Caco-2 (cell line): ENCODE results near the gene MR1. TPM values are rescaled to one million over a fixed set of nuclear protein-coding genes. Genes with fewer than 3 reads are reported as not detected.

Source experiments
- BruUV-seq: library from RNA; stranded (reverse); fragments of 400-500 nt; replicated peaks from 2 replicates; lab custom pipeline; 2021; lab: Mats Ljungman, UMichigan
- CTCF ChIA-PET: fragments of 300-600 bp; sonication (Branson Sonifier 250); formaldehyde crosslinking; loops from one replicate; lab custom pipeline; 2022; ENCODE audit warnings: antibody characterized with exemption; lab: Charles Lee
- POLR2A ChIA-PET: fragments of 300-600 bp; sonication (Branson Sonifier 250); formaldehyde crosslinking; loops from one replicate; lab custom pipeline; 2022; ENCODE audit warnings: antibody characterized with exemption; lab: Charles Lee
- DNase-seq, 2 experiments: peaks; one replicate each; pipeline versions ENCODE4 v3.0.0 to v3.0.0-alpha.2; 2020 to 2022
- H3K27me3 ChIP-seq: replicated peaks from 2 replicates; pipeline ENCODE4 v1.6.0; 2011; ENCODE audit warnings: low read length; ENCODE audit not compliant: control insufficient read depth, insufficient read depth
- H3K36me3 ChIP-seq: 2 replicates; pipeline ENCODE4 v1.5.1; 2011; ENCODE audit warnings: low read length; ENCODE audit not compliant: control insufficient read depth, insufficient read depth
- H3K4me1 ChIP-seq: fragments of 250-450 bp; sonication (Bioruptor Pico); 2 replicates; pipeline ENCODE4 v1.5.1; 2020; ENCODE audit warnings: mild to moderate bottlenecking
- H3K4me3 ChIP-seq: 2 replicates; pipeline ENCODE4 v1.5.1; 2011; ENCODE audit warnings: low read depth, mild to moderate bottlenecking, control low read depth, low read length
- H3K9me3 ChIP-seq: fragments of 250-450 bp; sonication (Bioruptor Pico); 2 replicates; pipeline ENCODE4 v1.5.1; 2020; ENCODE audit warnings: mild to moderate bottlenecking, moderate library complexity
- H3K27ac Mint-ChIP-seq: one replicate; pipeline ENCODE4 v1.8.0; 2022; ENCODE audit warnings: mixed read lengths; ENCODE audit not compliant: unreplicated experiment
- H3K27me3 Mint-ChIP-seq: one replicate; pipeline ENCODE4 v1.8.0; 2022; ENCODE audit warnings: mixed read lengths; ENCODE audit not compliant: insufficient read depth, unreplicated experiment
- H3K36me3 Mint-ChIP-seq: one replicate; pipeline ENCODE4 v1.8.0; 2022; ENCODE audit warnings: mild to moderate bottlenecking, mixed read lengths; ENCODE audit not compliant: insufficient read depth, unreplicated experiment
- H3K4me1 Mint-ChIP-seq: one replicate; pipeline ENCODE4 v1.8.0; 2022; ENCODE audit warnings: low read depth, mixed read lengths; ENCODE audit not compliant: unreplicated experiment
- H3K4me3 Mint-ChIP-seq: one replicate; pipeline ENCODE4 v1.8.0; 2022; ENCODE audit warnings: mild to moderate bottlenecking, moderate library complexity, mixed read lengths; ENCODE audit not compliant: unreplicated experiment
- H3K9me3 Mint-ChIP-seq: one replicate; pipeline ENCODE4 v1.8.0; 2022; ENCODE audit warnings: mixed read lengths; ENCODE audit not compliant: unreplicated experiment
- CTCF ChIP-seq, 2 experiments: fragments of 200-600 bp in 1 of 2; IDR thresholded peaks; 1 replicate in 1 of 2; 2 replicates in 1 of 2; pipeline versions ENCODE4 v1.5.1 to v1.8.0; 2011 to 2022; ENCODE audit warnings: antibody characterized with exemption in 1 of 2, control low read depth in 1 of 2, inconsistent platforms in 1 of 2, low read depth in 1 of 2, low read length in 1 of 2, mild to moderate bottlenecking in 1 of 2, moderate library complexity in 1 of 2; ENCODE audit not compliant: insufficient read depth in 1 of 2, severe bottlenecking in 1 of 2, unreplicated experiment in 1 of 2
- intact Hi-C: fragments of 100-400 bp; cut with micrococcal nuclease; formaldehyde crosslinking; loops from one replicate; pipeline ENCODE4 v1.10.0; 2022; ENCODE audit not compliant: unreplicated experiment
- total RNA-seq: library from RNA; stranded (reverse); gene quantifications from 2 replicates; pipeline ENCODE4 v1.2.3, GENCODE V29; 2022

Gene MR1
- total RNA-seq, 1 experiment from 2014 or later, result 2.5 TPM

- no peaks in the 10 kb centered on the region for H3K36me3 ChIP-seq
- H3K9me3 ChIP-seq, result no peaks in the 10 kb centered on the region
- intact Hi-C loops, result no loop called here
- H3K27me3 ChIP-seq, result no peaks in the 10 kb centered on the region
- Mint-ChIP-seq H3K4me1 (peaks cover 10% of the 10 kb centered on the region), H3K9me3 (no peaks in the 10 kb centered on the region), H3K36me3 (no peaks in the 10 kb centered on the region), H3K4me3 (no peak overlapping the region), H3K27ac (peak overlapping the region; percentile 10), H3K27me3 (no peaks in the 10 kb centered on the region)
- DNase-seq, result no peak
- ChIA-PET CTCF (no interaction called here), POLR2A (no interaction called here)
- no peak for TF ChIP-seq CTCF (IDR thresholded peaks at IDR 0.05; ENCODE audit: insufficient read depth in 1 of 2, low read depth in 1 of 2, low read length in 1 of 2, severe bottlenecking in 1 of 2, unreplicated experiment in 1 of 2)
- peaks cover 9% of the 10 kb centered on the region for H3K4me1 ChIP-seq
- no peak overlapping the region for H3K4me3 ChIP-seq
- no TSS peak for BruUV-seq
These were observed 15.6 kb downstream of the MR1 start for GRCh38 chr1:181049378-181049777.

- H3K36me3 ChIP-seq, result no peaks in the 10 kb centered on the region
- Mint-ChIP-seq H3K4me1 (no peaks in the 10 kb centered on the region), H3K27me3 (no peaks in the 10 kb centered on the region), H3K4me3 (no peak overlapping the region), H3K9me3 (no peaks in the 10 kb centered on the region), H3K27ac (no peak overlapping the region), H3K36me3 (no peaks in the 10 kb centered on the region)
- no peaks in the 10 kb centered on the region for H3K27me3 ChIP-seq
- H3K9me3 ChIP-seq, result no peaks in the 10 kb centered on the region
- no peaks in the 10 kb centered on the region for H3K4me1 ChIP-seq
- BruUV-seq, result no TSS peak
- intact Hi-C loops, result no loop called here
- DNase-seq, result no peak
- ChIA-PET CTCF (no interaction called here), POLR2A (no interaction called here)
- TF ChIP-seq CTCF (IDR thresholded peaks at IDR 0.05; ENCODE audit: insufficient read depth in 1 of 2, low read depth in 1 of 2, low read length in 1 of 2, severe bottlenecking in 1 of 2, unreplicated experiment in 1 of 2), result no peak
- no peak overlapping the region for H3K4me3 ChIP-seq
These were observed 17.1 kb downstream of the MR1 start for GRCh38 chr1:181050922-181051321.

GRCh38 chr1:181056560-181056959 is 22.8 kb downstream of the MR1 start:
- no peaks in the 10 kb centered on the region for H3K27me3 Mint-ChIP-seq
- Histone ChIP-seq H3K27me3 (no peaks in the 10 kb centered on the region), H3K4me3 (no peak overlapping the region), H3K36me3 (no peaks in the 10 kb centered on the region), H3K4me1 (no peaks in the 10 kb centered on the region), H3K9me3 (peaks cover 5% of the 10 kb centered on the region)
- no peak overlapping the region for H3K27ac Mint-ChIP-seq
- no peak for TF ChIP-seq CTCF (IDR thresholded peaks at IDR 0.05; ENCODE audit: insufficient read depth in 1 of 2, low read depth in 1 of 2, low read length in 1 of 2, severe bottlenecking in 1 of 2, unreplicated experiment in 1 of 2)
- CTCF ChIA-PET, result no interaction called here
- H3K9me3 Mint-ChIP-seq, result peaks cover 10% of the 10 kb centered on the region
- intact Hi-C loops, result no loop called here
- no peaks in the 10 kb centered on the region for H3K4me1 Mint-ChIP-seq
- POLR2A ChIA-PET, result no interaction called here
- no peak overlapping the region for H3K4me3 Mint-ChIP-seq
- BruUV-seq, result no TSS peak
- H3K36me3 Mint-ChIP-seq, result no peaks in the 10 kb centered on the region
- no peak for DNase-seq
